Prostate gland (tissue), 2 donors: ENCODE data around the gene B3GALT6. TPM values are rescaled to one million over a fixed set of nuclear protein-coding genes. Genes with fewer than 3 reads are reported as not detected.

Experiments used
- DNase-seq: peaks from one replicate; pipeline ENCODE4 v3.0.0-alpha.2; 2019; ENCODE audit warnings: low spot score
- H3K27ac ChIP-seq, 2 donors: fragments of 200-600 bp; sonication (generic); 2 replicates each; pipeline ENCODE4 v1.5.1; 2017 to 2019
- H3K27me3 ChIP-seq: fragments of 200-600 bp; sonication (generic); replicated peaks from 2 replicates; pipeline ENCODE4 v1.5.1; 2019; ENCODE audit not compliant: insufficient read depth
- H3K36me3 ChIP-seq, 2 donors: fragments of 200-600 bp; sonication (generic); 1 replicate in 1 of 2; 2 replicates in 1 of 2; pipeline versions ENCODE4 v1.5.1 to v1.8.1; 2017 to 2019
- H3K4me1 ChIP-seq: fragments of 200-600 bp; sonication (generic); replicated peaks from 2 replicates; pipeline ENCODE4 v1.5.1; 2019
- H3K4me3 ChIP-seq, 2 donors: fragments of 200-600 bp; sonication (generic); 2 replicates each; pipeline ENCODE4 v1.5.1; 2017 to 2019
- H3K9me3 ChIP-seq: fragments of 200-600 bp; sonication (generic); 2 replicates; pipeline ENCODE4 v1.5.1; 2017
- CTCF ChIP-seq, 4 experiments: fragments of 200-600 bp in 2 of 4; fragments of 450-650 bp in 2 of 4; sonication (generic) in 2 of 4; IDR thresholded peaks; 1 replicate in 3 of 4; 2 replicates in 1 of 4; pipeline ENCODE4 v1.5.1; 2016 to 2019; ENCODE audit warnings: antibody characterized with exemption in 4 of 4, mild to moderate bottlenecking in 2 of 4, moderate library complexity in 2 of 4
- POLR2A ChIP-seq: fragments of 450-650 bp; IDR thresholded peaks from one replicate; pipeline ENCODE4 v1.6.1; 2016; ENCODE audit warnings: antibody characterized with exemption, mild to moderate bottlenecking
- POLR2AphosphoS5 ChIP-seq: sonication (generic); formaldehyde crosslinking; IDR thresholded peaks from one replicate; pipeline ENCODE4 v1.6.1; 2017; ENCODE audit warnings: antibody characterized with exemption
- WGBS: methylation state at CpG from one replicate; pipeline ENCODE4 v1.1.5; 2018; 5-methylcytosine and 5-hydroxymethylcytosine counted together
- intact Hi-C: fragments of 100-400 bp; cut with DNase I; formaldehyde crosslinking; loops from one replicate; pipeline ENCODE4 v1.14.2; 2022
- total RNA-seq, 2 donors: library from RNA; depleted of rRNA; stranded (reverse); fragments of >200 nt; gene quantifications; one replicate each; pipeline ENCODE4 v1.1.0, GENCODE V29; 2016

Gene B3GALT6
- total RNA-seq, 2 donors from 2014 or later, result 29.6 to 41.5 TPM

- TF ChIP-seq POLR2A (no peak), POLR2AphosphoS5 (no peak), CTCF (IDR thresholded peaks at IDR 0.05) (no peak)
- no peaks in the 10 kb centered on the region for H3K36me3 ChIP-seq
- no peak overlapping the region for H3K4me3 ChIP-seq
- DNase-seq, result no peak
- intact Hi-C loops, result no loop called here
- no peaks in the 10 kb centered on the region for H3K9me3 ChIP-seq
- no peaks in the 10 kb centered on the region for H3K27me3 ChIP-seq
- no peak overlapping the region for H3K27ac ChIP-seq
- WGBS, result 91% methylated on average over 16 of the region's 22 CpGs
- no peaks in the 10 kb centered on the region for H3K4me1 ChIP-seq
Observed at GRCh38 chr1:1199141-1199960, 32.7 kb upstream of the B3GALT6 start.

- H3K9me3 ChIP-seq, result no peaks in the 10 kb centered on the region
- no peaks in the 10 kb centered on the region for H3K27me3 ChIP-seq
- H3K4me1 ChIP-seq, result no peaks in the 10 kb centered on the region
- no peak for DNase-seq
- H3K36me3 ChIP-seq, result no peaks in the 10 kb centered on the region
- TF ChIP-seq POLR2AphosphoS5 (no peak), CTCF (IDR thresholded peaks at IDR 0.05) (no peak), POLR2A (no peak)
- WGBS, result 83% methylated on average over 29 of the region's 31 CpGs
- no peak overlapping the region for H3K4me3 ChIP-seq
- intact Hi-C loops, result no loop called here
- no peak overlapping the region for H3K27ac ChIP-seq
Observed at GRCh38 chr1:1199961-1200875, 31.8 kb upstream of the B3GALT6 start.

GRCh38 chr1:1200876-1201810, 30.9 kb upstream of the B3GALT6 start:
- Histone ChIP-seq H3K27me3 (no peaks in the 10 kb centered on the region), H3K4me1 (no peaks in the 10 kb centered on the region), H3K27ac (peak overlapping the region in 1 of 2 donors; percentile 48), H3K36me3 (no peaks in the 10 kb centered on the region), H3K9me3 (no peaks in the 10 kb centered on the region), H3K4me3 (peak overlapping the region; percentile 39 to 48)
- intact Hi-C loops, result no loop called here
- DNase-seq, result peak; percentile 30
- WGBS, result 3% methylated on average over 42 of the region's 109 CpGs
- TF ChIP-seq POLR2AphosphoS5 (no peak), POLR2A (peak; percentile 42)

- intact Hi-C loops, result no loop called here
- no peak for DNase-seq
- H3K27me3 ChIP-seq, result no peaks in the 10 kb centered on the region
Observed at GRCh38 chr1:1202831-1203560, 29.0 kb upstream of the B3GALT6 start.

More at GRCh38 chr1:1202831-1203560, 29.0 kb upstream of the B3GALT6 start:
- WGBS, result 48% methylated on average over 27 of the region's 27 CpGs
- Histone ChIP-seq H3K27ac (no peak overlapping the region), H3K4me1 (peaks cover 4% of the 10 kb centered on the region), H3K4me3 (no peak overlapping the region), H3K36me3 (no peaks in the 10 kb centered on the region), H3K9me3 (no peaks in the 10 kb centered on the region)
- no peak for TF ChIP-seq CTCF (IDR thresholded peaks at IDR 0.05)
- no peak for TF ChIP-seq POLR2AphosphoS5
- no peak for TF ChIP-seq POLR2A
